Endodermal cell (in vitro differentiated cells): ENCODE measurements around the gene AQP10. TPM values are rescaled to one million over a fixed set of nuclear protein-coding genes. Genes with fewer than 3 reads are reported as not detected.
"Not testable (repeated sequence)": the region's sequence is repeated elsewhere in the genome, so short reads cannot be mapped to it uniquely, and the experiment has no call there.

Experiments
- DNase-seq: peaks from one replicate; pipeline ENCODE4 v3.0.0-alpha.2; 2017
- H3K27ac ChIP-seq: 2 replicates; pipeline ENCODE4 v1.5.1; 2013; ENCODE audit warnings: mild to moderate bottlenecking, low read depth, low read length, moderate library complexity
- H3K27me3 ChIP-seq: 2 replicates; pipeline ENCODE4 v1.6.1; 2013; ENCODE audit warnings: mild to moderate bottlenecking, low read length, moderate library complexity; ENCODE audit not compliant: insufficient read depth, control insufficient read depth, poor library complexity, severe bottlenecking
- H3K36me3 ChIP-seq: 2 replicates; pipeline ENCODE4 v1.7.0; 2013; ENCODE audit warnings: mild to moderate bottlenecking, low read length, moderate library complexity; ENCODE audit not compliant: control insufficient read depth, insufficient read depth
- H3K4me1 ChIP-seq: one replicate; pipeline ENCODE4 v1.7.0; 2013; ENCODE audit warnings: low read length; ENCODE audit not compliant: control insufficient read depth, insufficient read depth
- H3K4me3 ChIP-seq: 2 replicates; pipeline ENCODE4 v1.5.1; 2013; ENCODE audit warnings: mild to moderate bottlenecking, low read length, moderate library complexity
- H3K9ac ChIP-seq: 2 replicates; pipeline ENCODE4 v1.6.1; 2013; ENCODE audit warnings: mild to moderate bottlenecking, low read length, moderate library complexity; ENCODE audit not compliant: poor library complexity, severe bottlenecking; ENCODE audit errors: extremely low read depth
- H3K9me3 ChIP-seq: 2 replicates; pipeline ENCODE4 v1.6.1; 2013; ENCODE audit warnings: mild to moderate bottlenecking, low read length, moderate library complexity; ENCODE audit not compliant: control insufficient read depth
- H3K27ac Mint-ChIP-seq: 2 replicates; pipeline ENCODE4 v1.8.0; 2020; ENCODE audit warnings: mixed read lengths
- H3K27me3 Mint-ChIP-seq: 2 replicates; pipeline ENCODE4 v1.8.0; 2021; ENCODE audit warnings: mild to moderate bottlenecking, mixed read lengths; ENCODE audit not compliant: insufficient read depth
- H3K36me3 Mint-ChIP-seq: 2 replicates; pipeline ENCODE4 v1.8.0; 2020; ENCODE audit warnings: low read depth, mixed read lengths
- H3K4me1 Mint-ChIP-seq: 2 replicates; pipeline ENCODE4 v1.8.0; 2020; ENCODE audit warnings: mixed read lengths
- H3K4me3 Mint-ChIP-seq: 2 replicates; pipeline ENCODE4 v1.8.0; 2020; ENCODE audit warnings: mild to moderate bottlenecking, moderate library complexity, mixed read lengths
- H3K9me3 Mint-ChIP-seq: 2 replicates; pipeline ENCODE4 v1.8.0; 2020; ENCODE audit warnings: mild to moderate bottlenecking, mixed read lengths
- CTCF ChIP-seq: fragments of 200-600 bp; sonication (generic); conservative IDR thresholded peaks from 2 replicates; pipeline ENCODE4 v1.5.0; 2021; ENCODE audit warnings: antibody characterized with exemption, mild to moderate bottlenecking
- WGBS, 2 experiments: methylation state at CpG; one replicate each; pipeline versions ENCODE4 v1.1.5 to v1.1.7; 2013; ENCODE audit warnings: missing lambda C conversion rate in 2 of 2, mixed read lengths in 1 of 2; ENCODE audit not compliant: insufficient coverage in 1 of 2, insufficient read length in 1 of 2; 5-methylcytosine and 5-hydroxymethylcytosine counted together
- total RNA-seq, 2 donors: library from RNA; stranded (reverse); fragmentation: NEBNext Ultra II Directional in 1 of 2; extraction: Animal tissue kit (Norgen Biotek cat#: 25700) in 1 of 2; gene quantifications; 2 replicates in 1 of 2; 3 replicates in 1 of 2; pipeline ENCODE4 v1.2.1, GENCODE V29; 2021

The AQP10 gene
- total RNA-seq, 2 donors from 2014 or later: not detected

GRCh38 chr1:154335025-154335714 is 14.3 kb downstream of the AQP10 start:
- 56 to 69% methylated on average over 7 to 11 of the region's 11 CpGs for WGBS, 2 experiments
- H3K36me3 Mint-ChIP-seq: peaks cover 72% of the 10 kb centered on the region
- no peaks in the 10 kb centered on the region for H3K9me3 Mint-ChIP-seq
- Histone ChIP-seq H3K36me3 (peaks cover 61% of the 10 kb centered on the region), H3K27ac (no peak overlapping the region), H3K9me3 (no peaks in the 10 kb centered on the region), H3K4me3 (no peak overlapping the region), H3K27me3 (no peaks in the 10 kb centered on the region), H3K4me1 (peaks cover 3% of the 10 kb centered on the region), H3K9ac (no peak overlapping the region)
- H3K4me1 Mint-ChIP-seq: peaks cover 10% of the 10 kb centered on the region
- H3K27me3 Mint-ChIP-seq: no peaks in the 10 kb centered on the region
- TF ChIP-seq CTCF: peak; percentile 94
- no peak overlapping the region for H3K4me3 Mint-ChIP-seq
- H3K27ac Mint-ChIP-seq: peak overlapping the region; percentile 74
- peak; percentile 93 for DNase-seq

GRCh38 chr1:154337253-154337894 is 16.5 kb downstream of the AQP10 start:
- peaks cover 3% of the 10 kb centered on the region for H3K4me1 ChIP-seq
- DNase-seq: no peak
- H3K27ac ChIP-seq: no peak overlapping the region
- no peak overlapping the region for H3K4me3 ChIP-seq
- no peak overlapping the region for H3K27ac Mint-ChIP-seq
- H3K36me3 ChIP-seq: peaks cover 48% of the 10 kb centered on the region
- H3K9me3 ChIP-seq: no peaks in the 10 kb centered on the region
- H3K9me3 Mint-ChIP-seq: no peaks in the 10 kb centered on the region
- H3K4me1 Mint-ChIP-seq: peaks cover 10% of the 10 kb centered on the region
- no peaks in the 10 kb centered on the region for H3K27me3 Mint-ChIP-seq
- no peak overlapping the region for H3K9ac ChIP-seq
- 95 to 97% methylated on average over 7 of the region's 8 CpGs for WGBS, 2 experiments
- H3K4me3 Mint-ChIP-seq: no peak overlapping the region
- no peak for TF ChIP-seq CTCF
- H3K27me3 ChIP-seq: no peaks in the 10 kb centered on the region
- peaks cover 68% of the 10 kb centered on the region for H3K36me3 Mint-ChIP-seq

- H3K27me3 Mint-ChIP-seq: no peaks in the 10 kb centered on the region
- no peak overlapping the region for H3K4me3 Mint-ChIP-seq
- no peaks in the 10 kb centered on the region for H3K9me3 Mint-ChIP-seq
- no peak for DNase-seq
- no peak overlapping the region for H3K9ac ChIP-seq
- H3K27ac Mint-ChIP-seq: no peak overlapping the region
- no peaks in the 10 kb centered on the region for H3K9me3 ChIP-seq
- no peaks in the 10 kb centered on the region for H3K27me3 ChIP-seq
- H3K36me3 Mint-ChIP-seq: peaks cover 71% of the 10 kb centered on the region
- no peak for TF ChIP-seq CTCF
- WGBS, 2 experiments: 95% methylated on average over 2 of the region's 2 CpGs
- peaks cover 3% of the 10 kb centered on the region for H3K4me1 ChIP-seq
- H3K36me3 ChIP-seq: peaks cover 49% of the 10 kb centered on the region
- H3K27ac ChIP-seq: no peak overlapping the region
- H3K4me1 Mint-ChIP-seq: peaks cover 10% of the 10 kb centered on the region
- H3K4me3 ChIP-seq: no peak overlapping the region
Observed at GRCh38 chr1:154338875-154339274, 18.0 kb downstream of the AQP10 start.

- peaks cover 76% of the 10 kb centered on the region for H3K36me3 Mint-ChIP-seq
- 85 to 96% methylated on average over 8 to 9 of the region's 9 CpGs for WGBS, 2 experiments
- peaks cover 60% of the 10 kb centered on the region for H3K36me3 ChIP-seq
- H3K4me1 ChIP-seq, H3K27ac Mint-ChIP-seq, H3K4me1 Mint-ChIP-seq, H3K4me3 ChIP-seq, H3K9ac ChIP-seq, H3K27me3 ChIP-seq, H3K27me3 Mint-ChIP-seq, H3K9me3 Mint-ChIP-seq, H3K27ac ChIP-seq, DNase-seq, H3K4me3 Mint-ChIP-seq, H3K9me3 ChIP-seq: not testable (repeated sequence)
Observed at GRCh38 chr1:154341366-154341765, 20.5 kb downstream of the AQP10 start.
